Esophagus muscularis mucosa (tissue), 4 donors: ENCODE measurements around the gene ATXN10.

Experiments used
- CTCF ChIP-seq, 3 experiments: fragments of 200-600 bp in 2 of 3; fragments of 450-650 bp in 1 of 3; sonication (generic) in 2 of 3; IDR thresholded peaks; one replicate each; pipeline ENCODE4 v1.5.1; 2017 to 2019; ENCODE audit warnings: antibody characterized with exemption in 3 of 3, mild to moderate bottlenecking in 2 of 3, moderate library complexity in 1 of 3
- EP300 ChIP-seq: sonication (generic); formaldehyde crosslinking; IDR thresholded peaks from one replicate; pipeline ENCODE4 v1.6.1; 2017; ENCODE audit warnings: antibody characterized with exemption
- POLR2A ChIP-seq: fragments of 450-650 bp; IDR thresholded peaks from one replicate; pipeline ENCODE4 v1.6.1; 2017; ENCODE audit warnings: antibody characterized with exemption, moderate library complexity, mild to moderate bottlenecking, low read depth
- POLR2AphosphoS5 ChIP-seq, 2 donors: sonication (generic); formaldehyde crosslinking; IDR thresholded peaks; one replicate each; pipeline ENCODE4 v1.6.1; 2017; ENCODE audit warnings: antibody characterized with exemption in 2 of 2

GRCh38 chr22:45872659-45873263 is 201.1 kb downstream of the ATXN10 start:
- TF ChIP-seq POLR2AphosphoS5 (IDR thresholded peaks at IDR 0.05), result no peak
- no peak for TF ChIP-seq POLR2A
- TF ChIP-seq CTCF (IDR thresholded peaks at IDR 0.05), result no peak
- TF ChIP-seq EP300, result no peak
